PFSK-1 (cell line): ENCODE measurements around the gene CD101.

ENCODE experiments used
- POLR2AphosphoS5 ChIP-seq: IDR thresholded peaks from 2 replicates; pipeline ENCODE4 v1.6.1; 2012; ENCODE audit warnings: low read depth, mild to moderate bottlenecking, control low read depth, low read length, moderate library complexity
- REST ChIP-seq, 2 experiments: IDR thresholded peaks; 2 replicates each; pipeline versions ENCODE4 v1.6.1 to v1.8.0; 2011 to 2012; ENCODE audit warnings: low read depth in 2 of 2, low read length in 2 of 2, control low read depth in 1 of 2, inconsistent platforms in 1 of 2, mild to moderate bottlenecking in 1 of 2, moderate library complexity in 1 of 2; ENCODE audit not compliant: insufficient read depth in 1 of 2
- SIN3A ChIP-seq: IDR thresholded peaks from 2 replicates; pipeline ENCODE4 v1.6.1; 2012; ENCODE audit warnings: mild to moderate bottlenecking, low read length, moderate library complexity, borderline replicate concordance; ENCODE audit not compliant: insufficient read depth
- TAF1 ChIP-seq: IDR thresholded peaks from 2 replicates; pipeline ENCODE4 v1.6.1; 2012; ENCODE audit warnings: low read length, control low read depth, borderline replicate concordance; ENCODE audit not compliant: insufficient read depth

GRCh38 chr1:117008656-117009055 is 7.1 kb downstream of the CD101 start:
- TF ChIP-seq POLR2AphosphoS5 (no peak), REST (IDR thresholded peaks at IDR 0.05; ENCODE audit: insufficient read depth in 1 of 2, low read depth in 2 of 2, low read length in 2 of 2) (no peak), TAF1 (no peak), SIN3A (no peak)
